Astrocyte (in vitro differentiated cells and primary cell): Measurements from ENCODE around the gene SLC25A27. TPM values are rescaled to one million over a fixed set of nuclear protein-coding genes. Genes with fewer than 3 reads are reported as not detected.
A peak's percentile ranks its signal among the peaks of the same experiment; 100 is the strongest.

ENCODE experiments used
- DNase-seq: peaks from one replicate; pipeline ENCODE4 v3.0.0-alpha.2; 2010; ENCODE audit warnings: low read depth
- FAIRE-seq: peaks from 2 replicates; lab custom pipeline; 2011; peaks lifted over from hg19 to GRCh38; lab: Jason Lieb, UNC
- H2AFZ ChIP-seq: 2 replicates; pipeline ENCODE4 v1.6.0; 2012; ENCODE audit warnings: low read depth, low read length, inconsistent platforms
- H3K27ac ChIP-seq: 2 replicates; pipeline ENCODE4 v1.5.1; 2011; ENCODE audit warnings: low read depth, low read length, inconsistent platforms
- H3K27me3 ChIP-seq: 2 replicates; pipeline ENCODE4 v1.6.0; 2011; ENCODE audit warnings: low read length, inconsistent platforms; ENCODE audit not compliant: insufficient read depth
- H3K36me3 ChIP-seq: 2 replicates; pipeline ENCODE4 v1.5.1; 2011; ENCODE audit warnings: low read length, inconsistent platforms; ENCODE audit not compliant: insufficient read depth
- H3K4me1 ChIP-seq: 2 replicates; pipeline ENCODE4 v1.5.1; 2011; ENCODE audit warnings: low read length, inconsistent platforms; ENCODE audit not compliant: insufficient read depth
- H3K4me2 ChIP-seq: 2 replicates; pipeline ENCODE4 v1.6.0; 2012; ENCODE audit warnings: low read length, inconsistent platforms
- H3K4me3 ChIP-seq: 2 replicates; pipeline ENCODE4 v1.5.1; 2011; ENCODE audit warnings: low read depth, mild to moderate bottlenecking, low read length, inconsistent platforms; ENCODE audit not compliant: insufficient read depth
- H3K79me2 ChIP-seq: 2 replicates; pipeline ENCODE4 v1.6.0; 2012; ENCODE audit warnings: mild to moderate bottlenecking, low read length, inconsistent platforms; ENCODE audit not compliant: insufficient read depth
- H3K9ac ChIP-seq: 2 replicates; pipeline ENCODE4 v1.6.0; 2012; ENCODE audit warnings: mild to moderate bottlenecking, low read length, inconsistent platforms
- H3K9me3 ChIP-seq: 2 replicates; pipeline ENCODE4 v1.5.1; 2012; ENCODE audit warnings: low read depth, mild to moderate bottlenecking, low read length, inconsistent platforms; ENCODE audit not compliant: insufficient read depth
- H4K20me1 ChIP-seq: 2 replicates; pipeline ENCODE4 v1.6.0; 2012; ENCODE audit warnings: low read length, inconsistent platforms; ENCODE audit not compliant: insufficient read depth
- H3K27ac Mint-ChIP-seq: one replicate; pipeline ENCODE4 v1.8.0; 2021; ENCODE audit warnings: mild to moderate bottlenecking, mixed read lengths; ENCODE audit not compliant: unreplicated experiment
- H3K27me3 Mint-ChIP-seq: one replicate; pipeline ENCODE4 v1.8.0; 2021; ENCODE audit warnings: low read depth, mixed read lengths; ENCODE audit not compliant: unreplicated experiment
- H3K36me3 Mint-ChIP-seq: one replicate; pipeline ENCODE4 v1.8.0; 2021; ENCODE audit warnings: low read depth, mixed read lengths; ENCODE audit not compliant: unreplicated experiment
- H3K4me1 Mint-ChIP-seq: one replicate; pipeline ENCODE4 v1.8.0; 2021; ENCODE audit warnings: low read depth, mixed read lengths; ENCODE audit not compliant: unreplicated experiment
- H3K4me3 Mint-ChIP-seq: one replicate; pipeline ENCODE4 v1.8.0; 2021; ENCODE audit warnings: mild to moderate bottlenecking, moderate library complexity, mixed read lengths; ENCODE audit not compliant: unreplicated experiment
- H3K9me3 Mint-ChIP-seq: one replicate; pipeline ENCODE4 v1.8.0; 2021; ENCODE audit warnings: mild to moderate bottlenecking, mixed read lengths; ENCODE audit not compliant: unreplicated experiment
- EZH2 ChIP-seq: IDR thresholded peaks from 2 replicates; pipeline ENCODE4 v1.6.1; 2012; ENCODE audit warnings: mild to moderate bottlenecking, low read length, inconsistent platforms; ENCODE audit not compliant: insufficient read depth
- total RNA-seq: library from RNA; stranded (reverse); gene quantifications from 2 replicates; pipeline ENCODE4 v1.2.1, GENCODE V29; 2021
- TF ChIP-seq, protein P1 (sequence below): IDR thresholded peaks from 2 replicates; pipeline ENCODE4 v1.5.1; 2011; ENCODE audit warnings: low read depth, mild to moderate bottlenecking, inconsistent platforms, low read length, moderate library complexity; ENCODE audit not compliant: insufficient read depth

Gene SLC25A27
- total RNA-seq, 1 donor from 2014 or later, result 4.3 TPM

DNA sequence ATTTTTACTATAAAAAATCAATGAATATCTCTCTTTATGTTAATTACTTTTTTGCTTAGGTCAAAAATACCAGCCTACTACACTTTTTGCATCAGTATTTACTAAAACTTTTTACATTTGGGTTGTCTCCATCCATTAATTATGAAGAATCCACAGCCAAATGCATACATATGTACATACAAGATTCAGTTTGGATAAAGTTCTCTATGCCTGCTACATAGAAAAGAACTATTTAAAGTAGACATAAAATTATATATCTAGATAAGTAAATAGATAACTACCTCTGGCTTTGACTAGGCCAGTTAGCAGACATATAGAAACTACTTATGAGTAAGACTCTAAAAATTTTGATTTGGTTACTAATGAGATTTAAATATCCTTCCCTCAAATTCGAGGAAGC lies 47.2 kb downstream of the SLC25A27 start:
- H3K27me3 ChIP-seq, result peaks cover 5% of the 10 kb centered on the region
- H2AFZ ChIP-seq, result no peak overlapping the region
- DNase-seq (no peak), FAIRE-seq (no peak)
- no peak overlapping the region for H3K4me3 Mint-ChIP-seq
- H3K27ac ChIP-seq, result no peak overlapping the region
- no peak overlapping the region for H3K27ac Mint-ChIP-seq
- H3K4me2 ChIP-seq, result no peak overlapping the region
- H3K4me1 Mint-ChIP-seq, result no peaks in the 10 kb centered on the region
- H3K9ac ChIP-seq, result no peak overlapping the region
- TF ChIP-seq, protein P1, sequence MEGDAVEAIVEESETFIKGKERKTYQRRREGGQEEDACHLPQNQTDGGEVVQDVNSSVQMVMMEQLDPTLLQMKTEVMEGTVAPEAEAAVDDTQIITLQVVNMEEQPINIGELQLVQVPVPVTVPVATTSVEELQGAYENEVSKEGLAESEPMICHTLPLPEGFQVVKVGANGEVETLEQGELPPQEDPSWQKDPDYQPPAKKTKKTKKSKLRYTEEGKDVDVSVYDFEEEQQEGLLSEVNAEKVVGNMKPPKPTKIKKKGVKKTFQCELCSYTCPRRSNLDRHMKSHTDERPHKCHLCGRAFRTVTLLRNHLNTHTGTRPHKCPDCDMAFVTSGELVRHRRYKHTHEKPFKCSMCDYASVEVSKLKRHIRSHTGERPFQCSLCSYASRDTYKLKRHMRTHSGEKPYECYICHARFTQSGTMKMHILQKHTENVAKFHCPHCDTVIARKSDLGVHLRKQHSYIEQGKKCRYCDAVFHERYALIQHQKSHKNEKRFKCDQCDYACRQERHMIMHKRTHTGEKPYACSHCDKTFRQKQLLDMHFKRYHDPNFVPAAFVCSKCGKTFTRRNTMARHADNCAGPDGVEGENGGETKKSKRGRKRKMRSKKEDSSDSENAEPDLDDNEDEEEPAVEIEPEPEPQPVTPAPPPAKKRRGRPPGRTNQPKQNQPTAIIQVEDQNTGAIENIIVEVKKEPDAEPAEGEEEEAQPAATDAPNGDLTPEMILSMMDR, result no peak
- no peak for TF ChIP-seq EZH2
- no peaks in the 10 kb centered on the region for H3K36me3 Mint-ChIP-seq
- H3K9me3 Mint-ChIP-seq, result no peaks in the 10 kb centered on the region
- no peaks in the 10 kb centered on the region for H3K9me3 ChIP-seq
- H3K27me3 Mint-ChIP-seq, result peaks cover 7% of the 10 kb centered on the region
- no peaks in the 10 kb centered on the region for H4K20me1 ChIP-seq
- no peaks in the 10 kb centered on the region for H3K4me1 ChIP-seq
- no peak overlapping the region for H3K4me3 ChIP-seq
- no peaks in the 10 kb centered on the region for H3K79me2 ChIP-seq
- H3K36me3 ChIP-seq, result no peaks in the 10 kb centered on the region

DNA sequence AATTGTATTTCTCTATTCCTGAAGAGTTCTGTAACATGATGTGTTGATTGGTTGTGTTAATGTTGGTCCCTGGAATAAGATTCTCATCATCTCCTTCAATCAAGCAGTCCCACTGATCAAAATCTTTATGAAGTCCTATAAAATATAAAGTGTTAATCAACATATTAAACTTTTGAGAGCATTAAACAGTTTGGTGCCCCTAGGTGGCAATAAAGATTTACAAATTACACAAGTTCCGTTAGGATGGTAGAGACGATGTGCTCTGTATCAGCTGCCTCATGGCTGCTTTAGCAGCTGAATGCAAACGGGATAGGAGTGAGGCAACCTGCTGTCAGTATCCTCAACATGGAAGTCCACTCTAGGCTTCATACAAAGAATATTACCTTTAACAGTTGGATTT lies 51.8 kb downstream of the SLC25A27 start:
- no peaks in the 10 kb centered on the region for H3K4me1 ChIP-seq
- H3K27ac ChIP-seq, result no peak overlapping the region
- no peak overlapping the region for H3K27ac Mint-ChIP-seq
- peak; percentile 18 for DNase-seq
- no peak overlapping the region for H3K4me3 ChIP-seq
- peaks cover 5% of the 10 kb centered on the region for H3K4me1 Mint-ChIP-seq
- H3K4me3 Mint-ChIP-seq, result no peak overlapping the region
- no peak overlapping the region for H3K4me2 ChIP-seq
- H3K79me2 ChIP-seq, result no peaks in the 10 kb centered on the region
- no peak overlapping the region for H3K9ac ChIP-seq
- H3K9me3 ChIP-seq, result no peaks in the 10 kb centered on the region
- H3K9me3 Mint-ChIP-seq, result no peaks in the 10 kb centered on the region
- no peak overlapping the region for H2AFZ ChIP-seq
- H4K20me1 ChIP-seq, result no peaks in the 10 kb centered on the region
- no peaks in the 10 kb centered on the region for H3K36me3 ChIP-seq
- H3K27me3 Mint-ChIP-seq, result peaks cover 7% of the 10 kb centered on the region
- H3K36me3 Mint-ChIP-seq, result no peaks in the 10 kb centered on the region
- peaks cover 5% of the 10 kb centered on the region for H3K27me3 ChIP-seq
- FAIRE-seq, result no peak
- no peak for TF ChIP-seq EZH2
- TF ChIP-seq, protein P1, result peak; percentile 16

DNA sequence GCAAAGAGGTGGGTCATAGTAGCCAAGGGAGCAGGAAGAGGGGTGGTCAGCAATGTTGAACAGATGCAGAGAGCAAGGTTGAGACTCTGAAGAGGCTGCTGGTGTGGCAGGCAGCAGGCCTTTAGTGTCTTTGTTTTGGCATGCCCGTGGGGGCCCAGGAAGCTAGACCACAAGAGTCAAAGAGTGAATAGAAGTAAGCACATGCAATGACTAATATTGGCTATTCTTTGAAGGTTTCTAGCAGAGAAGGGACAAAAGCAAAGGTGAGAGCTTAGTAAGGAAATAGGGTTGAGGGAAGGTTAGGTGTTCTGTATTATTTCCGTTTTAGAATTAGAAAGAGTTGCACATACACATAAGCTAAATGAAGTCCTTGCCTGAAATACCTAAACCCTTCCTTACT lies 53.7 kb downstream of the SLC25A27 start:
- no peaks in the 10 kb centered on the region for H4K20me1 ChIP-seq
- no peak overlapping the region for H3K27ac ChIP-seq
- FAIRE-seq (no peak), DNase-seq (no peak)
- Mint-ChIP-seq H3K27ac (no peak overlapping the region), H3K4me1 (peaks cover 5% of the 10 kb centered on the region), H3K9me3 (no peaks in the 10 kb centered on the region), H3K4me3 (no peak overlapping the region), H3K36me3 (no peaks in the 10 kb centered on the region), H3K27me3 (peaks cover 7% of the 10 kb centered on the region)
- no peak for TF ChIP-seq EZH2
- TF ChIP-seq, protein P1, result no peak
- H2AFZ ChIP-seq, result no peak overlapping the region
- no peaks in the 10 kb centered on the region for H3K4me1 ChIP-seq
- H3K79me2 ChIP-seq, result no peaks in the 10 kb centered on the region
- no peak overlapping the region for H3K4me2 ChIP-seq
- H3K4me3 ChIP-seq, result no peak overlapping the region
- peaks cover 5% of the 10 kb centered on the region for H3K27me3 ChIP-seq
- no peaks in the 10 kb centered on the region for H3K9me3 ChIP-seq
- H3K36me3 ChIP-seq, result no peaks in the 10 kb centered on the region
- H3K9ac ChIP-seq, result no peak overlapping the region
